Type B pancreatic cell (in vitro differentiated cells): Measurements from ENCODE around the gene B3GNT2. TPM values are rescaled to one million over a fixed set of nuclear protein-coding genes. Genes with fewer than 3 reads are reported as not detected.

ENCODE experiments used
- DNase-seq: peaks from one replicate; pipeline ENCODE4 v3.0.0; 2021; ENCODE audit warnings: mixed read lengths; ENCODE audit not compliant: unreplicated experiment; ENCODE audit errors: extremely low spot score
- H3K27ac Mint-ChIP-seq: 2 replicates; pipeline ENCODE4 v1.8.0; 2021; ENCODE audit warnings: mild to moderate bottlenecking, mixed read lengths
- H3K27me3 Mint-ChIP-seq: 2 replicates; pipeline ENCODE4 v1.8.0; 2021; ENCODE audit warnings: mixed read lengths
- H3K36me3 Mint-ChIP-seq: 2 replicates; pipeline ENCODE4 v1.8.0; 2021; ENCODE audit warnings: mixed read lengths
- H3K4me1 Mint-ChIP-seq: one replicate; pipeline ENCODE4 v1.8.0; 2021; ENCODE audit warnings: mixed read lengths; ENCODE audit not compliant: unreplicated experiment
- H3K4me3 Mint-ChIP-seq: 2 replicates; pipeline ENCODE4 v1.8.0; 2021; ENCODE audit warnings: mild to moderate bottlenecking, mixed read lengths
- H3K9me3 Mint-ChIP-seq: 2 replicates; pipeline ENCODE4 v1.8.0; 2021; ENCODE audit warnings: mixed read lengths
- total RNA-seq: library from RNA; stranded (reverse); gene quantifications from 2 replicates; pipeline ENCODE4 v1.2.1, GENCODE V29; 2021; ENCODE audit warnings: low replicate concordance
- TF ChIP-seq, protein P1 (sequence below): fragments of 200-600 bp; sonication (generic); conservative IDR thresholded peaks from 2 replicates; pipeline ENCODE4 v1.5.0; 2021; ENCODE audit warnings: antibody characterized with exemption, mild to moderate bottlenecking

Gene B3GNT2
- total RNA-seq, 1 donor from 2014 or later = 23.5 TPM

DNA sequence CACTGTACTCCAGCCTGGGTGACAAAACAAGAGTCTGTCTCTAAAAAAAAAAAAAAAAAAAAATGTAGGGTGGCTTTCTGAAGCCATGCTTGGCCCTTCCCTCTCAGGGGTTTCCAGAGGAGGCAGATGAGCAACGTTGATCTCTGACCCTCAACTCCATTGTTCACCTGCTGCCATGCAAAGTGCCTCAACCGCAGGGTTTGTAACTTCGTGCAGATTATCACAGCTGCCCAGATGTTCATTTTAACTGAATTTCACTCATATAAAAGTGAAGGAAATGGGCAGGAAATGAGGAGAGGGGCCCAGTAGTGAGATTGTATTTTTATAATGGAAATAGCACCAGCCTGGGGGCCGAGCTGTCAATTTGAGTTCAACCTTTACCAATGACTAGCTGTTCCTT, 14.9 kb upstream of the B3GNT2 start:
- no peak overlapping the region for H3K27ac Mint-ChIP-seq
- H3K4me1 Mint-ChIP-seq = peaks cover 22% of the 10 kb centered on the region
- TF ChIP-seq, protein P1, sequence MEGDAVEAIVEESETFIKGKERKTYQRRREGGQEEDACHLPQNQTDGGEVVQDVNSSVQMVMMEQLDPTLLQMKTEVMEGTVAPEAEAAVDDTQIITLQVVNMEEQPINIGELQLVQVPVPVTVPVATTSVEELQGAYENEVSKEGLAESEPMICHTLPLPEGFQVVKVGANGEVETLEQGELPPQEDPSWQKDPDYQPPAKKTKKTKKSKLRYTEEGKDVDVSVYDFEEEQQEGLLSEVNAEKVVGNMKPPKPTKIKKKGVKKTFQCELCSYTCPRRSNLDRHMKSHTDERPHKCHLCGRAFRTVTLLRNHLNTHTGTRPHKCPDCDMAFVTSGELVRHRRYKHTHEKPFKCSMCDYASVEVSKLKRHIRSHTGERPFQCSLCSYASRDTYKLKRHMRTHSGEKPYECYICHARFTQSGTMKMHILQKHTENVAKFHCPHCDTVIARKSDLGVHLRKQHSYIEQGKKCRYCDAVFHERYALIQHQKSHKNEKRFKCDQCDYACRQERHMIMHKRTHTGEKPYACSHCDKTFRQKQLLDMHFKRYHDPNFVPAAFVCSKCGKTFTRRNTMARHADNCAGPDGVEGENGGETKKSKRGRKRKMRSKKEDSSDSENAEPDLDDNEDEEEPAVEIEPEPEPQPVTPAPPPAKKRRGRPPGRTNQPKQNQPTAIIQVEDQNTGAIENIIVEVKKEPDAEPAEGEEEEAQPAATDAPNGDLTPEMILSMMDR = no peak
- H3K9me3 Mint-ChIP-seq = no peaks in the 10 kb centered on the region
- no peak for DNase-seq
- H3K27me3 Mint-ChIP-seq = no peaks in the 10 kb centered on the region
- H3K36me3 Mint-ChIP-seq = no peaks in the 10 kb centered on the region
- no peak overlapping the region for H3K4me3 Mint-ChIP-seq

DNA sequence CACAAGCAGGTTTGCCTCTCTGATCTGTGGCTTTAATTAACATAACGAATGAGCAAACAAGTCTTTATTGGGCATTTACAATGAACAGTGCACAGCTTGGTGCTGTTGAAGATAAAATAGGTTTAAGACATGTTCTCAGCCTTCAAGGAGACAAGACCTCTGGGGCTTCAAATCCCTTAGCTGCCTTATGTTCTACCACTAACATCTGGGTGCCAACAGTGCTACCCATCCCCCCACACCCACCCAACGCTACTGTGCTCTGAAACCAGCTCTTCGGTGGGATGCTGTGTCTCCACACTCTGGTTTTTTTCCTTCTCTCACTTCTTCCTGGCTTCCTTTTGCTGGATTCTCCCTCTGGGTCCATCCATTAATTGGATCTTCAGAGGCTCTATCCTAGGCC, 14.1 kb upstream of the B3GNT2 start:
- Mint-ChIP-seq H3K4me3 (no peak overlapping the region), H3K9me3 (no peaks in the 10 kb centered on the region), H3K4me1 (peaks cover 14% of the 10 kb centered on the region), H3K27me3 (no peaks in the 10 kb centered on the region), H3K36me3 (no peaks in the 10 kb centered on the region), H3K27ac (no peak overlapping the region)
- DNase-seq = no peak
- TF ChIP-seq, protein P1 = no peak

DNA sequence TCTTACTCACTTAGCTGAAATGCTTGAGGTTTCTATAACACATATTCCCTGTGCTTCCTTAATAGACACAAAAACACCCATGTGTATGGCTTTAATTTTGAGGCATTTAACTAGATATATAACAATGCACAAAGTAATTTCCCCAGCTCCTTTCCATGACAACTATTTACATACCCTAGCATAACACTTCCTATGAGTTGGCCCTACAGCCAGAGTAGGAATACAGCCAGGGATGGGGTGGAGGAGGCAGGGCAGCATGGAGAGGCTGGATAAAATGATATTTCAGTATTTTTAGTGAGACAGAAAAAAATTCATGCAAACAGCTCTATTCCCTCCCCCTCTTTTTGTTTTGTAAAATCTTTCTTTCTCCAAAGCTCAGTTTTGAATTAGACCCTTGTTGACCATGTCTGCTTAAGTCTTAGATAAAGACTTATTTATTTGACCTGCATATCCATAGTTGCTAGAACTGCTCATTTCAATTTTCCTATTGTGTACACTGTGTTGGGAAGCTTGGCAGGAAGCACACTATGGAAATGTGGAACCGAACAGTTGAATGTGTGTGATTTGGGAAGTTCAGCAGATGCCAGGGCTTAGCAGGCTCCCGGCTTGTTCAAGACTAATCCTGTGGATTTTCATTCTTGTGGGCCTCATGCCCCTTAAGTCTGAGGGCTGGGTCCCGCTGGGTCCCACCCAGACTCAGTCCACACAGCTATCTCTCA, 11.2 kb upstream of the B3GNT2 start:
- DNase-seq = no peak
- Mint-ChIP-seq H3K4me3 (no peak overlapping the region), H3K4me1 (peaks cover 14% of the 10 kb centered on the region), H3K27me3 (no peaks in the 10 kb centered on the region), H3K9me3 (no peaks in the 10 kb centered on the region), H3K27ac (no peak overlapping the region), H3K36me3 (no peaks in the 10 kb centered on the region)
- TF ChIP-seq, protein P1 = no peak

DNA sequence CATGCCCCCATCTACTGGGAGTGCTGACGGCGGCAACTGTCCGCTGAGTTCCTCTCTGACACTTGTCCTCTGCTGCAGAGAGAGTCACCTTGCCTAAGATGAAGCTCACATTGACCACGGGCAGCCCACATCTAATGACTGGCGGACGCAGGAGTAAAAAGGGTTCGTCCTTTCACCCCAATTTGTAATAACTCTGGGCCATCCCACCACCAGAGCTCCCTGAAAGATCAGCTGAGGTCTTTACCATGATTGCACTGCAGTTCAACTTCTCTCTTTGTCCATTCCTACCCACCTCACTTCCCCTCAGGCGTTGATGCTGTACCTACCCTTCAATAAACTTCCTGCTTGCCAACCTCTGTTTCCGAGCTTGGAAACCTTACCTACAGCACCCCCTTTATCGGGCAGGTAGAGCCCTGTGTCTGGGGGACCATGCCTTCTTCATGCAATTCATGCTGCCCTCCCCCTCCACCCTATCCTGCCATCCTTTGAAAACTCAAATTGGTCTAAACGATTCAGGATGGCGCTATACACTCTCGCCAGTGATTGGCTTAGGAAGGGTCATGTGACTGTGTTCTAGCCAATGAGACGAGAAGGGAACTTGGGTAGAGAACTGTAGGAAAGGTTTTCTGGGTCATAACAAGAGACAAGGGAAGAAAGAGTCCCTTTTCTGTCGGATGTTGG, 10.3 kb upstream of the B3GNT2 start:
- Mint-ChIP-seq H3K9me3 (no peaks in the 10 kb centered on the region), H3K4me3 (no peak overlapping the region)

DNA sequence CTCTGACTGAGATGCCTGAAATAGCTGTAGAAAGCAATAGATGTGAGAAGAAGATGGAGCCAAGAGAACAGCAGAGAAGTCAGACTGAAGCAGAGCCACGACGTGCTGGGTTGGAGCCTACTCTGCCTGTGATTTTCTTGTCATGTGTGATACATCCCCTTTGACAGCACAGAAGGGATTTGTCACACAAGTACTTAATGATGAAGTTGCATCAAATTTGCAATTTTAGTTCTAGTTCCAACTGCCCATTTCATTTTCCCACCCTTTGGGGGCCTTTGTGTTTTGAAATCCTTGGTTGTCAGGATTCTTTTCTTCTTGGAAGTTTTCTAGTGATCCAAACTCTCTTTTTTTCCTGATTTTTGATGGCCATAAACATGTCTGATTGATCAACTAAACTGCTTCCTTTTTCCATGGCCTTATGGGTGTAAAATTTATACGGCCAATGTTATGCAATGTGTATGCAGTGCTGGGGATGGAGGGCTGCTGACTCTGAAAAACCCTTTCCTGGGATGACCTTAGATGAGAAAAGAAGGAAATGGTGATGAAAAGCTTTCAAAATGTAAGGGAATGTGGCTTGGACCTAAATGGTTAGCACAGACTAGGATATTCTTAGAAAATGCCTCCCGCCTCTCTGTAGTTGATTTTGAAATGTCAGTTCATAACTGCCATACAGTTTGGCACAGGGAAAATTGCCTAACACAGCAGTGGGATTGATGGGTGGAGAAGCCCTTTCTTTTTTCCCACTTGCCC, 9.6 kb upstream of the B3GNT2 start:
- DNase-seq = no peak
- no peaks in the 10 kb centered on the region for H3K9me3 Mint-ChIP-seq
- H3K36me3 Mint-ChIP-seq = peaks cover 6% of the 10 kb centered on the region
- peaks cover 11% of the 10 kb centered on the region for H3K4me1 Mint-ChIP-seq
- H3K27ac Mint-ChIP-seq = no peak overlapping the region
- peaks cover 4% of the 10 kb centered on the region for H3K27me3 Mint-ChIP-seq
- TF ChIP-seq, protein P1 = no peak
- H3K4me3 Mint-ChIP-seq = no peak overlapping the region

More for the DNA sequence above, 10.3 kb upstream of the B3GNT2 start:
- TF ChIP-seq, protein P1 = no peak
- H3K4me1 Mint-ChIP-seq = peaks cover 14% of the 10 kb centered on the region
- H3K27me3 Mint-ChIP-seq = peaks cover 4% of the 10 kb centered on the region
- peaks cover 6% of the 10 kb centered on the region for H3K36me3 Mint-ChIP-seq
- H3K27ac Mint-ChIP-seq = no peak overlapping the region
- DNase-seq = no peak
